DMS79 treated with DMSO at 0.1 percent for 48 hours (cell line): ENCODE data around the gene USP36.
"Not testable (repeated sequence)": the region's sequence is repeated elsewhere in the genome, so short reads cannot be mapped to it uniquely, and the experiment has no call there.

Experiments used
- DNase-seq: peaks from one replicate; lab custom pipeline; 2025; lab: John Stamatoyannopoulos, UW

The USP36 gene

GRCh38 chr17:78790552-78790951 is 50.1 kb downstream of the USP36 start:
- DNase-seq = no peak

GRCh38 chr17:78789663-78790181 is 50.9 kb downstream of the USP36 start:
- DNase-seq = peak; percentile 48

- peak; percentile 28 for DNase-seq
These were observed 51.4 kb downstream of the USP36 start for GRCh38 chr17:78789149-78789662.

DNA sequence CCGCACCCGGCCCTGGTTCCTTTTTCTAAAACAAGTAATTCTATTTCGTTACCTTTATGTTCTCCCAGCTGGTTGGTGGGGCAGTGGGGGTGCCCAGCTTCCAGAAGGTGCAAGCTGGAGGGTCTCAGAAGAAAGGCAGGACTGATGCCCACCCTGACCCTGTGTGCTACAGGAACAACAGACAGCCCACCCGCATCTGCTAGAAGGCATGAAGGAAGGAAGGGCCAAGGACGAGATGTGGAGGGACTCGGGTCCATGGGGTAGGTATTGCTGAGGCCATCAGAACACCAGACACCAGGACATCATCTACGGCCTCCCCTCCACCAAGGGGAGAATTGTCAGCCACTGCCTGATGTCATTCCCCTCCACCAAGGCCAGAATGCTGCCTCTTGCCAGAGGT is 52.2 kb downstream of the USP36 start:
- DNase-seq = no peak

- DNase-seq = no peak
These were observed 53.2 kb downstream of the USP36 start for GRCh38 chr17:78787444-78787843.

- DNase-seq = no peak
These were observed 55.0 kb downstream of the USP36 start for GRCh38 chr17:78785663-78786057.

DNA sequence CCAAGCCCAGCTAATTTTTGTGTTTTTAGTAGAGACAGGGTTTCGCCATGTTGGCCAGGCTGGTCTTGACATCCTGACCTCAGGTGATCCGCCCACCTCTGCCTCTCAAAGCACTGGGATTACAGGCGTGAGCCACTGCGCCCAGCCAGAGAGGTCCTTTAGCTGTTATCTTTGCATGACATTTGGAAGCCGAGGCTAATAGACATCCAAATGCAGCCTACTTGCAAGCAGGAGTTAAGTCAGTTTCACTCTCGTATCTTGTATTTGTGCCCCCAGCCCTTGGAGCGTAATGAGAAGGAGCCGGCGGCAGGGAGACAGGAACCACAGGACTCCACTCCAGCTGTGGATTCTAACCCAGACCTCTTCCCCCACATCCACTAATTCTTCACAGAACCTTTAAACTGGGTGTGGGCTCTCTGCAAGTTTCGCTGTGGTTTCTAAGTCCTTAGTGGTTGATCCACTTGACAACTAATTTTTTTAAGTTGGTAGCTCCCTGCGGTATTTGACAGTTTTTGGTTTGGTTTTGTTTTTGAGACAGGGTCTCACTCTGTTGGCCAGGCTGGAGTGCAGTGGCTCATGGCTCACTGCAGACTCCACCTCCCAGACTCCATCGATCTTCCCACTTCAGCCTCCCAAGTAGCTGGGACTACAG is 55.5 kb downstream of the USP36 start:
- no peak for DNase-seq

- DNase-seq = no peak
These were observed 56.3 kb downstream of the USP36 start for GRCh38 chr17:78784352-78784751.

GRCh38 chr17:78783711-78784324 is 56.8 kb downstream of the USP36 start:
- no peak for DNase-seq

- DNase-seq = no peak
These were observed 58.7 kb downstream of the USP36 start, which contains the start of gene CYTH1 for GRCh38 chr17:78781893-78782304. Gene CYTH1 (minus strand): TSS chr17:78782273. CDS start chr17:78782223, 50 bp downstream.

DNA sequence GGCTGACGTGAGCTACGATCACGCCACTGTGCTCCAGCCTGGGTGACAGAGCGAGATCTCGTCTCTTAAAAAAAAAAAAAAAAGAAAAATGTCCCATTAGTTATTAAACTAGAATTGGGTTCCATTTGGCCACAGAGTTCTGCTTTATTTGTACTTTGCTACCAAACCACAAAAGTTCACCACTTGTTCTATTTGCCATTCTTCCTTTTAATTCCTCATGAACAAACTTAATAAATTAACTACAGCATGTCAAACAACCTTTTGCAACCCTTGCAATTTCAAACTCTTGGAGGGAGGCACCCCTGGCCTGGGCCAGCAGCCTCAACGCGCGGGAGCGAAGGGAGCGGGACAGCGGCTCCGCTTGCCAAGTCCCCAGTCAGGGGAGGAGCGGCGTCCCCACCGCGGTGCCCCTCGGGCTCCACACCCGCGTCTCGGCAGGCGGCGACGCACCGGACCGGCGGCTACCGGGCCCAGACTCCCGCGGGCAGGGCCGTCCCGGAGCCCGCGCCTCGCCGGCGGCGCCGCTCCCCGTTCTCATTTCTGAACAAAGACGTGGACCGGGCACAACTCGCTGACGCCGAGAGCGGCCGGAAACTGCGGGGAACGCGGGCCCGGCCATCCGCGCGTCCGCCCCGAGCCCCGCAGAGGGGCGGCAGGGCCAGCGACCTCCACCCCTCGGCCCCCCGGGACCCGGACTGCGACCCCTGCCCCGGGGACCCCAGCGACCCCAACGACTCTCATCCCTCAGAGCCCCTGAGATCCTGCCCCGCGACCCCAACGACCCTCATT is 59.3 kb downstream of the USP36 start:
- no peak for DNase-seq

GRCh38 chr17:78780335-78780734 is 60.3 kb downstream of the USP36 start:
- peak; percentile 20 for DNase-seq

DNA sequence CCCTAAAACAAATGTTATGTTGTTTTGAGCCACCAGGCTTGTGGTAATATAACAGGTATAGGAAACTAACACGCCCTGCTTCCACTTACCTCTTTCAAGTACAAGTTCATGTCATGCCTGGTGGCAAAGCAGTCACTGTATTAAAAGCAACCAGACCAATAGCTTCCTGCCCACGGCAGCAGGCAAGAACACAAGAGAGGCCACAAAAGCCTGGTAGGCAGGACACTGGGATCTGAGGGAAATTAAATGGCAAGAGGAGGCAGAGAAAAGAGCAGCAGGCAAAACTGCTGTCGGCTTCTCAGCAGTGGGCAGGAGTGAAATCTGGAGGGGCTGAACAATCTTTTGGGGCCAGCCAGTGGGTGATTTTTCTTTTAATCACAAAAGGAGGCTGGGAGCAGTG is 60.8 kb downstream of the USP36 start:
- peak; percentile 53 for DNase-seq

DNA sequence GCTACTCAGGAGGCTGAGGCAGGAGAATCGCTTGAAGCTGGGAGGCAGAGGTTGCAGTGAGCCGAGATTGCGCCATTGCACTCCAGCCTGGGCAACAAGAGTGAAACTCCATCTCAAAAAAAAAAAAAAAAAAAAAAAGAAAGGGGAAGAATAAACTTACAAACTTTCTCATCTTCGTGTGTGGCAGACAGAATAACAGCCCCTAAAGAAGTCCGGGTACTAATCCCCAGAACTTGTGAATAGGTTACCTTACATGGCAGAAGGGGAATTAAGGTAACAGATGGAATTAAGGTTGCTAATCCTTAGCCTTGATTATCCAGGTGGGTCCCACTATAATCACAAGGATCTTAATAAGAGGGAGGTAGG is 61.3 kb downstream of the USP36 start:
- not testable (repeated sequence) for DNase-seq

DNA sequence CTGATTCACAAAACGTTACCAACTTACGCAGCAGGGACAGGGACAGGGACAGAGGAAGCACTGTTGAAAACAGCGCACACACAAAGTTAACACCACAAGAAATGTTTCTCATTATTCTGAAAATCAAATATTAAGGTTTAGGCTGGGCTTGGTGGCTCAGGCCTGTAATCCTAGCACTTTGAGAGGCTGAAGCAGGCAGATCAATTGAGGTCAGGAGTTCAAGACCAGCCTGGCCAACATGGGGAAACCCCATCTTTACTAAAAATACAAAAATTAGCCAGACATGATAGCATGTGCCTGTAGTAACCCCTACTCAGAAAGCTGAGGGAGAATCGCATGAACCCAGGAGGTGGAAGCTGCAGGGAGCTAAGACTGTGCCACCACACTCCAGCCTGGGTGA is 62.7 kb downstream of the USP36 start:
- DNase-seq = no peak

DNA sequence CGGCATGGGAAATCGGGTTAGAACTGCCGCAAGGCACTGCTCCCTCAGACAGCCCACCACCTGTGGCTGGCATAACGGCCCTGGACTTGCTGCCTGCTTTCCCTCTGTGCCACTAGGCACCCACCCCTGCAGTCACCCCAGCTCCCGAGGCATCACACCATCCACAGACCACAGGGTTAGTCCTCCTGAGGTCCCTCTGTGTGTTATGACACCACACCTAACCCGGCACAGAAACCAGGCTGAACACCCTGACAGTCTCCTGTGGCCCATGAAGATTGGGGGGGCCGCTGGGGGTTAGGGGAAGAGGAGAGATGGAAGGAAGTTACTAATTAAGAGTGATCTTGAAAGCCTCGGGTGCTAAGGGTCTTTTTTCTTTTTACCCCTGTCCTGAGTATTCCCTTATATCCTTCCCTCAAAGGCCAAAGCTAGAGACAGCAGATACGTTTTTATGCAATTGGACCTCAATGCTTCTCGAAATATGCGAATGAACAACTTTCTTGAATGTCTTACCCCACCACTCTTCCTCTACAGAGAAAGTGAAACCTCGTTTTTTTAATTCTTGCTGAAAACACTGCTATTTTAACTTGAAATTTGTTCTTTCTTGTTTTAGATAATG is 65.5 kb downstream of the USP36 start:
- DNase-seq = no peak

GRCh38 chr17:78774453-78774852 is 66.2 kb downstream of the USP36 start:
- DNase-seq = no peak

GRCh38 chr17:78771758-78772382 is 68.7 kb downstream of the USP36 start:
- peak; percentile 21 for DNase-seq

DNA sequence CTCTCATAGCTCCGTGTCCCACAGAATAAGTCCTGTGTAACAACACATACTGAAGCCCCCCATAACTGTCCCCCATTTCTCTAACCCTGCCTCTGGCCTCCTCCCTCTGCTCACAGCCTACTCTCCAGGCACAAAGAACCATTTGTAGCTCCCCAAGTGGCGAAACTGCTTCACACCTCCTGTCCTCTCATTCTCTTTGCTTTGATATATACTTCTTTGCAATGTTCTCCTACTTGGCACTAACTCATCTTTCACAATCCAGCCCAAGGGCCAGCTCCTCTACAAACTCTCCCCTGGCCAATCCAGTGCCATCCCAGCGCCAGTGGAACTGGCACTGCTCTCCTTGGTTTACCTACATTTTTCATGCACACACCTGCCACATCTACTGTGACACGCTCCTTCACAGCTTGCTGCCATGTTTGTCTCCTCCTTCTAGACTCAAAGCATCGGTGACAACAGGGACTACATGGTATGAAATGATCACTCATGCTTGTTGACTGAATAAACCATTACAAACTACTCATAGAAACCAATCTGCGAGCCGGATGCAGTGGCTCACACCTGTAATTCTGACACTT is 71.3 kb downstream of the USP36 start:
- no peak for DNase-seq

GRCh38 chr17:78767806-78768205 is 72.8 kb downstream of the USP36 start:
- no peak for DNase-seq

DNA sequence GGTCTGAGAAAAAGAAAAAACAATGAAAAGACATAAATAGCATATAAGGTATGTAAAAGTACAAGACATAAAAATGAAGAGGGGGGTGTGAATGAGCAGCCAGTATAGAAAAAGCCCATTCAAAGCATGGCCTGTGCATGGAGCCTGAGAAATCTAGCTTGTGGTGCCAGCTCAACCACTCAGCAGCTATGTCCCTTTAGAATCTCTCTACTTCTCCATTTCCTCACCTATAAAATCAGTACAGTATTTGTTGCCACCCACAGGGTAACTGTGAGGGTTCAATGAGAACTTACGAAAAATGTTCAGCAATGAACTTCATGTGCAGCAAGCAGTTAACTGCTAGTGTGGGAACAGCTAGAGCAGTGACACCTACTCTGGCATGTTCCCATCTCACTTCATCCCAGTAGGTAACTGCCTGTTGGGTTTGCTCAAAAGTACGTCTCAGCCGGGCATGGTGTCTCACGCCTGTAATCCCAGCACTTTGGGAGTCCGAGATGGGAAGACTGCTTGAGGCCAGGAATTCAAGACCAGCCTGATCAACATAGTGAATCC is 73.8 kb downstream of the USP36 start:
- no peak for DNase-seq
